Mucosa of stomach (tissue), 1 donor: ENCODE data around the gene CBLB.

ENCODE experiments used
- H3K27me3 ChIP-seq: one replicate; pipeline ENCODE4 v1.7.0; 2013; ENCODE audit warnings: mild to moderate bottlenecking, low read length; ENCODE audit not compliant: control insufficient read depth, insufficient read depth
- H3K36me3 ChIP-seq: one replicate; pipeline ENCODE4 v1.7.0; 2013; ENCODE audit warnings: low read length; ENCODE audit not compliant: control insufficient read depth, insufficient read depth
- H3K4me1 ChIP-seq: one replicate; pipeline ENCODE4 v1.7.0; 2013; ENCODE audit warnings: mild to moderate bottlenecking, low read length; ENCODE audit not compliant: control insufficient read depth, insufficient read depth
- H3K4me3 ChIP-seq: one replicate; pipeline ENCODE4 v1.7.0; 2013; ENCODE audit warnings: low read length
- H3K9ac ChIP-seq: one replicate; pipeline ENCODE4 v1.7.0; 2013; ENCODE audit warnings: mild to moderate bottlenecking, low read length, moderate library complexity
- H3K9me3 ChIP-seq: one replicate; pipeline ENCODE4 v1.7.0; 2013; ENCODE audit warnings: mild to moderate bottlenecking, low read length, moderate library complexity; ENCODE audit not compliant: control insufficient read depth
- donor health status: Pancreatic carcinoma.

Gene CBLB

DNA sequence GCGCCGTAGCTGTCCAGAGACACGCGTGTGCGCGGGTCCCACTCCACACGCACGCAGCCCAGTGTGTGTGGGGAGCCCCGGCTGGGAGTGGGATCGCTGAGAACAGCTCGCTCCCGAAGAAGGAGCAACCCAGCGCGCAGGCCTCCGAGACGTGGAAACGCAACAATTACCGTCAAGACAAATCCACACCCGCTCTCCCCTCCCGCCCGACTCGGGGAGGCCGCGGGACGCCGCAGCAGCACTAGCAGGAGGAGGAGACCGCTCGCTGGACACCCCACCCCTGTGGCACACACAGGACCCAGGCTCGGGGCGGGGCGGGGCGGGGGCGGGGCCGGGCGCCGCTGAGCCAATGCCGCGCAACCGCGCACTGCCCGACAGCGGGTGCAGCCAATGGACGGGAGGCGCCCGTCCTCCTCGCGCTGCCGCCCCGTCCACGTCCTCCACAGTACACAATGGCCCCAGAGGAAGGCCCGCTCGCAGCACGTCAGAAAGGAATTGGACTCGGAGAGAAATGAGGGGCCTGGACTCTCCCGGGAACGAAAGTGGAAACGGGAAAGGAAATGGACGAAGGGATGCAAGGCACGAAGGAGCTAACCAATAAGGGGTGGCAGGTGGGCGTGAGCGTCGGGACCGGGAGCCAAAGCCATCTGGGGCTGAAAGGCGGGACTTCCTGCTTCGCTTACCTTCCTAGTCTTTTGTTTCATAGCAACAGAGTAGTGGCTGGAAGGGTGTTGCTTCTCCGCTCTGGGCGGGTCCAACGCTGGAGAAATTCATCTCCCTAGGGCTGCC is at the start of gene CBLB:
Gene CBLB, minus strand, starts transcription at position 271 of the 789 bp plus-strand sequence. CDS start 1,435 bp downstream, outside the sequence.
- Histone ChIP-seq H3K27me3 (no peaks in the 10 kb centered on the region), H3K9ac (peak within 1 kb of the TSS; percentile 85), H3K4me3 (peak within 1 kb of the TSS; percentile 71), H3K4me1 (peaks cover 16% of the 10 kb centered on the region), H3K9me3 (no peaks in the 10 kb centered on the region), H3K36me3 (no peaks in the 10 kb centered on the region)

DNA sequence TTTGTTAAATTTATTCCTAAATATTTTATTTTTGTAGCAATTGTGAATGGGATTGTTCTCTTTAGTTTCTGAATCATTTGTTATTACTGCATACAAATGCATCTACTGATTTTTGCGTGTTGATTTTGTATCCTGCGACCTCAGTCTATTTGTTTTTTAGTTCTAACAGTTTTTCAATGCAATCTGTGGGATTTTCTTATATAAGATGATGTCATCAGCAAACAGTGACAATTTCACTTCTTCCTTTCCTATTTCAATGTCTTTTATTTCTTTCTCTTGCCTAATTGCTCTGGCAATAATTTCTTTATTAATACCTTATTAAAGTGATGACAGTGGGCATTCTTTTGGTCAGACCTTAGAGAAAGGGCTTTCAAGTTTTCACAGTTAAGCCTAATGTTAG is 48.0 kb upstream of the CBLB start:
- H3K36me3 ChIP-seq: no peaks in the 10 kb centered on the region
- H3K9ac ChIP-seq: no peak overlapping the region
- H3K4me1 ChIP-seq: no peaks in the 10 kb centered on the region
- H3K9me3 ChIP-seq: no peaks in the 10 kb centered on the region
- no peaks in the 10 kb centered on the region for H3K27me3 ChIP-seq
- no peak overlapping the region for H3K4me3 ChIP-seq

- H3K4me3 ChIP-seq: no peak overlapping the region
Observed at GRCh38 chr3:105915524-105915923, 46.7 kb upstream of the CBLB start.

DNA sequence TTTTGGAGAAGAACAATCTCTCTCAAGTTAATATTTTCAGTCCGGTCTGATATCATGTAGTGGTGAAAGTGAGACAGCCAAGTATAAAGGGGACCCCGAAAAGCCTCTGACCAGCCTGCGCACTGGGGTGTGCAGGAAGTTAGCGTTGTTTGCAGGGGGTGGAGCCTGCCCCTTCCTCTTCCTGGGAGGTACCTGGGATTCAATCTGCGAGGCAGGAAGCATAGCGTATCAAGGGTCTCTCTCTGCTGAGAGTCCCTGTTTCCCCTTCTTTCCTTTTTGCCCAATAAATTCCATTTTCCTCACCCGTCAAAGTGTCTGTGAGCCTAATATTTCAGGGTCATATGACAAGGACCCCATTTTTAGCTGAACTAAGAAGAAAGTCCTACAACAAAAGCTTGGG is 44.8 kb upstream of the CBLB start:
- H3K36me3 ChIP-seq: no peaks in the 10 kb centered on the region
- no peaks in the 10 kb centered on the region for H3K9me3 ChIP-seq
- H3K4me1 ChIP-seq: no peaks in the 10 kb centered on the region
- no peak overlapping the region for H3K4me3 ChIP-seq
- no peak overlapping the region for H3K9ac ChIP-seq
- no peaks in the 10 kb centered on the region for H3K27me3 ChIP-seq

More at GRCh38 chr3:105915524-105915923, 46.7 kb upstream of the CBLB start:
- no peaks in the 10 kb centered on the region for H3K27me3 ChIP-seq
- no peaks in the 10 kb centered on the region for H3K9me3 ChIP-seq
- no peaks in the 10 kb centered on the region for H3K4me1 ChIP-seq
- no peaks in the 10 kb centered on the region for H3K36me3 ChIP-seq
- no peak overlapping the region for H3K9ac ChIP-seq

DNA sequence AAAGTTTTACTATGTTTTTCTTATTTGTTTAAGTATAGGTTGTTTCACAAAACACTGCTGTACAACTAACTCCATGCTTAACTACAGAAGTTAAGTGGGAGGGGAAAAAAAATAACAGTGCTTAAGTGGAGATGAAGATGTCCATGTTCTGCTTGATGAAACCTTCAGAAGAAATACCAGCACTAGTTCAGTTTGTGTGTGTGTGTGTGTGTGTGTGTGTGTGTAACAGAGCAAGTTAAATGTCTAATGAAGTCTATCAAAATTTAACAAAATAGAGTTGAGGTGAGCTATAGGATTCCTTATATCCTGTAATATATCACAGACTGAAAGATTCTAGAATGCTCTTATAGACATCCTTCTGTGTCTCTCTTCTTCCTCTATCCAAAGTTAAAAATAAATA is 44.1 kb upstream of the CBLB start:
- no peaks in the 10 kb centered on the region for H3K9me3 ChIP-seq
- no peak overlapping the region for H3K4me3 ChIP-seq
- H3K9ac ChIP-seq: no peak overlapping the region
- H3K27me3 ChIP-seq: no peaks in the 10 kb centered on the region
- H3K36me3 ChIP-seq: no peaks in the 10 kb centered on the region
- no peaks in the 10 kb centered on the region for H3K4me1 ChIP-seq

GRCh38 chr3:105911496-105911895 is 42.7 kb upstream of the CBLB start:
- Histone ChIP-seq H3K4me3 (no peak overlapping the region), H3K36me3 (no peaks in the 10 kb centered on the region), H3K9ac (no peak overlapping the region), H3K27me3 (no peaks in the 10 kb centered on the region), H3K9me3 (no peaks in the 10 kb centered on the region), H3K4me1 (no peaks in the 10 kb centered on the region)

- no peak overlapping the region for H3K9ac ChIP-seq
- H3K27me3 ChIP-seq: no peaks in the 10 kb centered on the region
- no peak overlapping the region for H3K4me3 ChIP-seq
- H3K4me1 ChIP-seq: no peaks in the 10 kb centered on the region
- H3K9me3 ChIP-seq: no peaks in the 10 kb centered on the region
- H3K36me3 ChIP-seq: no peaks in the 10 kb centered on the region
Observed at GRCh38 chr3:105907777-105908176, 39.0 kb upstream of the CBLB start.

- Histone ChIP-seq H3K4me1 (no peaks in the 10 kb centered on the region), H3K27me3 (no peaks in the 10 kb centered on the region), H3K36me3 (no peaks in the 10 kb centered on the region), H3K9me3 (no peaks in the 10 kb centered on the region), H3K9ac (no peak overlapping the region), H3K4me3 (no peak overlapping the region)
Observed at GRCh38 chr3:105906836-105907235, 38.0 kb upstream of the CBLB start.

DNA sequence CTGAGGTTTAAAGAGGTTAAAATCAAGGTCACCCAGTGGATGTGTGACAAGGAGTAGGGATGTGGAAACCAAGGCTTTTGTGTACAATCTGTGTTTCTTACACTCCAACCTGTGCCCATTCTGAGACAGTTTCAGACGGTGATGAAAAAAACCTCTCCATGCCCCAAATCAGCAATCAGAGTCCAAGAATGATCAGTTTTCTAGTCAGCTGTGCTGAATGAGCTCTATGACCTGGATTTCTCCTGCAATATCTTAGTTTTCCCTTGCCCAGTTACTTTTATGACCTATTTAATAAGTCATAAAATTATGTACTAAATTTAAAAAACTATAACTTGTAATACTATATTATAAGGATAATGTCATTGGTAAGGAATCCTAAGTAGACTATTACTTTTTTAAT is 37.5 kb upstream of the CBLB start:
- no peak overlapping the region for H3K9ac ChIP-seq
- no peak overlapping the region for H3K4me3 ChIP-seq
- H3K9me3 ChIP-seq: no peaks in the 10 kb centered on the region
- H3K4me1 ChIP-seq: no peaks in the 10 kb centered on the region
- H3K36me3 ChIP-seq: no peaks in the 10 kb centered on the region
- H3K27me3 ChIP-seq: no peaks in the 10 kb centered on the region

- no peaks in the 10 kb centered on the region for H3K4me1 ChIP-seq
- no peak overlapping the region for H3K9ac ChIP-seq
- no peaks in the 10 kb centered on the region for H3K9me3 ChIP-seq
- H3K4me3 ChIP-seq: no peak overlapping the region
- H3K27me3 ChIP-seq: no peaks in the 10 kb centered on the region
- H3K36me3 ChIP-seq: no peaks in the 10 kb centered on the region
Observed at GRCh38 chr3:105905328-105905727, 36.5 kb upstream of the CBLB start.

DNA sequence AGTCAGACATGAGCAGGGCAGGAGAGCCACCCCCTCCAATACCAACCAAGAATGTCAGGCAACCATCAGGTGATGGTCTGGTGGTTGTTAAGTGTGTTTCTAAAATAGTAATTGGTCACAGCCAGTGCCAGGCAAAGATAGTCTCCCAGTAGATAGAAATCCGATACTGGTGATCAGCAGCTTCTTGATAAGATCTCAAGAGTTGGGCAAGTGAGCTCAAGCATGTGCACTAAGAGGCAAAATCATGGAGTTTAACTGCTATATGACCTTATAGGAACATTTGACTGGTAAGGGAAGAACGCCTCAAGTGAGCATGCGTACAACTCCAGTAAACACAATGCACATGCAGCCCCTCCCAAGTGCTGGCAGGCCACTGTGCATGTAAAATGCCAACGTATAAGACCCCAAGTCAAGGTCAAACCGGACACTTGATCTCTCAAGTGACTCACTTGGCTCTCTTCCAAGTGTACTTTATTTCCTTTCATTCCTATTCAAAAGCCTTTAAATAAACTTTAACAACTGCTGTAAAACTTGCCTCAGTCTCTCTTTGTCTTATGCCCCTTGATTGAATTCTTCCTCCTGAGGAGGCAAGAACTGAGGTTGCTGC is 36.0 kb upstream of the CBLB start:
- Histone ChIP-seq H3K4me3 (no peak overlapping the region), H3K36me3 (no peaks in the 10 kb centered on the region), H3K9ac (no peak overlapping the region), H3K9me3 (no peaks in the 10 kb centered on the region), H3K27me3 (no peaks in the 10 kb centered on the region), H3K4me1 (no peaks in the 10 kb centered on the region)

GRCh38 chr3:105904251-105904650 is 35.4 kb upstream of the CBLB start:
- no peaks in the 10 kb centered on the region for H3K9me3 ChIP-seq
- H3K36me3 ChIP-seq: no peaks in the 10 kb centered on the region
- no peaks in the 10 kb centered on the region for H3K27me3 ChIP-seq
- no peak overlapping the region for H3K9ac ChIP-seq
- H3K4me1 ChIP-seq: no peaks in the 10 kb centered on the region
- no peak overlapping the region for H3K4me3 ChIP-seq
